ENCODE results near the gene LSAMP.

Gene LSAMP

GRCh38 chr3:116392291-116392690 is 53.0 kb downstream of the LSAMP start:
- no peaks in the 10 kb centered on the region for H3K36me3 ChIP-seq (ENCODE audit: low read length)
- no peaks in the 10 kb centered on the region for H3K9me2 ChIP-seq (replicated peaks; ENCODE audit: insufficient read depth, low read length)
- H3K27me3 ChIP-seq (ENCODE audit: low read length) = no peaks in the 10 kb centered on the region
- no peaks in the 10 kb centered on the region for H3F3A ChIP-seq (ENCODE audit: insufficient read depth)
- no peak for TF ChIP-seq CTCF (IDR thresholded peaks at IDR 0.05; ENCODE audit: insufficient read depth, low read length, poor library complexity, severe bottlenecking)
- no peak for TF ChIP-seq EZH2phosphoT487 (conservative IDR thresholded peaks at IDR 0.05; ENCODE audit: low read length)
- no peak overlapping the region for H2AFZ ChIP-seq (ENCODE audit: low read depth, low read length, severe bottlenecking)
- no peaks in the 10 kb centered on the region for H3K79me2 ChIP-seq (ENCODE audit: insufficient read depth, low read length)
- no peak overlapping the region for H3K4me2 ChIP-seq (ENCODE audit: low read depth, low read length, poor library complexity, severe bottlenecking)
- peaks cover 3% of the 10 kb centered on the region; the same call in 1 of the 2 replicates for H3K9me3 ChIP-seq (ENCODE audit: insufficient read depth, low read length)
- H3K4me3 ChIP-seq (ENCODE audit: insufficient read depth, low read length, poor library complexity, severe bottlenecking) = no peak overlapping the region
- no peak overlapping the region for H3K27ac ChIP-seq (ENCODE audit: low read depth, low read length)
- H3K9ac ChIP-seq (ENCODE audit: low read length) = no peak overlapping the region
- no peaks in the 10 kb centered on the region for H4K20me1 ChIP-seq (ENCODE audit: low read depth, low read length)

GRCh38 chr3:116391296-116392201 is 53.7 kb downstream of the LSAMP start:
- no peak overlapping the region for H3K27ac ChIP-seq (ENCODE audit: low read depth, low read length)
- H3K4me3 ChIP-seq (ENCODE audit: insufficient read depth, low read length, poor library complexity, severe bottlenecking) = no peak overlapping the region
- H4K20me1 ChIP-seq (ENCODE audit: low read depth, low read length) = no peaks in the 10 kb centered on the region
- no peaks in the 10 kb centered on the region for H3K36me3 ChIP-seq (ENCODE audit: low read length)
- TF ChIP-seq CTCF (IDR thresholded peaks at IDR 0.05; ENCODE audit: insufficient read depth, low read length, poor library complexity, severe bottlenecking) (no peak), EZH2phosphoT487 (conservative IDR thresholded peaks at IDR 0.05; ENCODE audit: low read length) (no peak)
- H3K9me2 ChIP-seq (replicated peaks; ENCODE audit: insufficient read depth, low read length) = no peaks in the 10 kb centered on the region
- no peak overlapping the region for H2AFZ ChIP-seq (ENCODE audit: low read depth, low read length, severe bottlenecking)
- H3F3A ChIP-seq (ENCODE audit: insufficient read depth) = no peaks in the 10 kb centered on the region
- peaks cover 3% of the 10 kb centered on the region; the same call in 1 of the 2 replicates for H3K9me3 ChIP-seq (ENCODE audit: insufficient read depth, low read length)
- no peaks in the 10 kb centered on the region for H3K27me3 ChIP-seq (ENCODE audit: low read length)
- no peaks in the 10 kb centered on the region for H3K79me2 ChIP-seq (ENCODE audit: insufficient read depth, low read length)
- no peak overlapping the region for H3K4me2 ChIP-seq (ENCODE audit: low read depth, low read length, poor library complexity, severe bottlenecking)
- no peak overlapping the region for H3K9ac ChIP-seq (ENCODE audit: low read length)

- H2AFZ ChIP-seq (ENCODE audit: low read depth, low read length, severe bottlenecking) = no peak overlapping the region
- H3K27me3 ChIP-seq (ENCODE audit: low read length) = no peaks in the 10 kb centered on the region
- H3K4me2 ChIP-seq (ENCODE audit: low read depth, low read length, poor library complexity, severe bottlenecking) = no peak overlapping the region
- no peaks in the 10 kb centered on the region for H3K36me3 ChIP-seq (ENCODE audit: low read length)
- H3K9ac ChIP-seq (ENCODE audit: low read length) = no peak overlapping the region
- no peaks in the 10 kb centered on the region for H3F3A ChIP-seq (ENCODE audit: insufficient read depth)
- no peak overlapping the region for H3K4me3 ChIP-seq (ENCODE audit: insufficient read depth, low read length, poor library complexity, severe bottlenecking)
- TF ChIP-seq EZH2phosphoT487 (conservative IDR thresholded peaks at IDR 0.05; ENCODE audit: low read length) = no peak
- no peak for TF ChIP-seq CTCF (IDR thresholded peaks at IDR 0.05; ENCODE audit: insufficient read depth, low read length, poor library complexity, severe bottlenecking)
- peaks cover 3% of the 10 kb centered on the region; the same call in 1 of the 2 replicates for H3K9me3 ChIP-seq (ENCODE audit: insufficient read depth, low read length)
- H4K20me1 ChIP-seq (ENCODE audit: low read depth, low read length) = no peaks in the 10 kb centered on the region
- H3K79me2 ChIP-seq (ENCODE audit: insufficient read depth, low read length) = no peaks in the 10 kb centered on the region
- H3K9me2 ChIP-seq (replicated peaks; ENCODE audit: insufficient read depth, low read length) = no peaks in the 10 kb centered on the region
- no peak overlapping the region for H3K27ac ChIP-seq (ENCODE audit: low read depth, low read length)
Observed at GRCh38 chr3:116390318-116390717, 55.0 kb downstream of the LSAMP start.
